GM13976 (cell line): ENCODE results near the gene TRNP1.

Source experiments
- DNase-seq: peaks from one replicate; pipeline ENCODE4 v3.0.0; 2012; ENCODE audit warnings: low spot score
- CTCF ChIP-seq: IDR thresholded peaks from 2 replicates; pipeline ENCODE4 v1.5.1; 2012; ENCODE audit warnings: borderline replicate concordance, mild to moderate bottlenecking; ENCODE audit not compliant: insufficient read depth; ENCODE audit errors: extremely low read depth, missing control alignments, control extremely low read depth
- in situ Hi-C: fragments of 300-500 bp; cut with MboI; formaldehyde crosslinking; loops from one replicate; pipeline ENCODE4 v1.12.0; 2022; ENCODE audit warnings: low sequenced_read_pairs, mixed read lengths, inconsistent platforms; ENCODE audit not compliant: unreplicated experiment

TRNP1 gene

GRCh38 chr1:26999440-26999987 is 6.0 kb downstream of the TRNP1 start:
- in situ Hi-C loops = no loop called here
- no peak for DNase-seq

GRCh38 chr1:27000090-27000816 is 6.8 kb downstream of the TRNP1 start:
- no peak for DNase-seq
- TF ChIP-seq CTCF = no peak
- in situ Hi-C loops = no loop called here

More at GRCh38 chr1:26999440-26999987, 6.0 kb downstream of the TRNP1 start:
- TF ChIP-seq CTCF = no peak

- no peak for DNase-seq
- in situ Hi-C loops = no loop called here
- no peak for TF ChIP-seq CTCF
These were observed 7.4 kb downstream of the TRNP1 start for GRCh38 chr1:27000817-27001460.

GRCh38 chr1:27001570-27002360 is 8.3 kb downstream of the TRNP1 start:
- DNase-seq = no peak
- in situ Hi-C loops = no loop called here
- no peak for TF ChIP-seq CTCF

GRCh38 chr1:27003745-27004470 is 10.4 kb downstream of the TRNP1 start:
- in situ Hi-C loops = no loop called here
- no peak for TF ChIP-seq CTCF
- no peak for DNase-seq
